DND-41 (cell line): ENCODE data around the gene THSD4.

Experiments used
- CTCF ChIP-seq: IDR thresholded peaks from 2 replicates; pipeline ENCODE4 v1.5.1; 2012; ENCODE audit warnings: borderline replicate concordance, low read length, moderate library complexity, mild to moderate bottlenecking; ENCODE audit not compliant: poor library complexity, severe bottlenecking; ENCODE audit errors: extremely low read depth
- EZH2 ChIP-seq: IDR thresholded peaks from 3 replicates; pipeline ENCODE4 v1.6.1; 2012; ENCODE audit warnings: borderline replicate concordance, low read depth, mild to moderate bottlenecking, moderate library complexity, low read length, inconsistent platforms; ENCODE audit not compliant: severe bottlenecking

GRCh38 chr15:71455878-71456277, 340.6 kb downstream of the THSD4 start:
- TF ChIP-seq CTCF (no peak), EZH2 (no peak)
